NCI-H2196 (cell line): ENCODE measurements around the gene ESR2.
A peak's percentile ranks its signal among the peaks of the same experiment; 100 is the strongest.

Source experiments
- DNase-seq: peaks from one replicate; lab custom pipeline; 2025; ENCODE audit not compliant: unreplicated experiment; lab: John Stamatoyannopoulos, UW

ESR2 gene

DNA sequence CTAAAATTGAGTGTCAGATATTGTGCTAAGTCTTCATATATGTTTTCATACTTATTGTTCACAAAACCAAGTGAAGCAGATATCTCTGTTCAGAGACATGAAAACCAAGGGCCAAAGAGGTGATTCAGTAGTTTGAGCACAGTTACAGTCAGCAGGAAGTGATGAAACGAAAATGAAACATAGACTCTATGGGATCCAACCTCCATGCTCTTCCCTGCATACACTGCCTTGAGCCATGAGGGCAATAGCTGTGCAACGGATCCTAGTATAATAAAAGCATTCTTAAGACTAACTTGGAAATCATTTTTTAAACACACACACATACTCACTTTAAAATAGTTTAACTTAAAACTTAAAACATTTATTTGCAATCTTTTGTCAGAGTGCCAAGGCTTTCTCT is 27.9 kb downstream of the ESR2 start:
- no peak for DNase-seq

DNA sequence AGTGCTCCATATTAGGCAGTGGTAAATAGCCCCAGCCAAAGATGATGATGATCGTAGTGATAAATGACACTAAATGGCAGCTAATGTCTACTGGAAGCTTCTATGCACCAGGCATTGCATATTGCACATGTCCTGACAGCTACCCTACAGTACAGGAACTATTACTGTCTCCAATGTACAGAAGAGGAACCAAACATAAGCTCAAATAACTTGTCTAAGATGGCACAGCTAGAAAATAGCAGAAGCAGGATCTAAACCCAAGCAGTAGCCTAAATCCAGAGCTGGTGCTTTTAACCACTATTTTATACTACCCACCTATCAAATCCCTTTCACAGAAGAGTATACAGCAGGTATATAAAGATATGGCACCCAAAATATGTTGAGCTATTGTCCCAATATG is 28.9 kb downstream of the ESR2 start:
- no peak for DNase-seq

DNA sequence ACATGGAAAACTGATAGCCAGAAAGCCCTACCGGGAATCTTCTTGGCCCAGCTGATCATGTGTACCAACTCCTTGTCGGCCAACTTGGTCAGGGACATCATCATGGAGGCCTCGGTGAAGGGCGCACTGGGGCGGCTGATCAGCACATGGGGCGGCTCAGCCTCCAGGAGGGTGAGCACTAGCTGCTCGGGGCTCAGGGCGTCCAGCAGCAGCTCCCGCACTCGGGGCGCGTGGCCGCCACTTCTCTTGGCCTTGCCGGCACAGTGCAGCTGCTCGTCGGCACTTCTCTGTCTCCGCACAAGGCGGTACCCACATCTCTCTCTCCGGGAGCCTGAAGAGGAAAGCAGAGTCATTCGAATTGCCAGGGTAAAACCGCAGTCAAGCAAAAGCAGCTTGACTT is 33.8 kb downstream of the ESR2 start:
- DNase-seq, result no peak

DNA sequence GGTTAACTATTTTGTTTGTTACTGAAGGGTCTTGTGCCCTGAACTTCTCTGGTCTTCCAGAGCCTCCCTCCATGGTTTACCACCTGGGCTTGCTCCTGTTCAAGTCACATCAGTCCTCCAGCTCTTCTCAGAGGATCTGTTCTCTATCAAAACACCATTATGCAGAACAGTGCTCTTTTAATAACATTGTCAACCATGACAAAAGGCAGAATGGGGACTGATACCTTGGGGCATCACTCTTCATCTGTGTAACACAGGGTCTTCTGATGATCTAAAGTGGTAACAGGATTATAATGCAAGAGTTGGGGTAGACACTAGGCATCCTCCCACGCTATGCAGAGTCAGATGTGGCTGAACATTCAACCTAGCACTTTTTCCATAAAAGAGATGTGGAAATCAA is 38.4 kb downstream of the ESR2 start:
- no peak for DNase-seq

DNA sequence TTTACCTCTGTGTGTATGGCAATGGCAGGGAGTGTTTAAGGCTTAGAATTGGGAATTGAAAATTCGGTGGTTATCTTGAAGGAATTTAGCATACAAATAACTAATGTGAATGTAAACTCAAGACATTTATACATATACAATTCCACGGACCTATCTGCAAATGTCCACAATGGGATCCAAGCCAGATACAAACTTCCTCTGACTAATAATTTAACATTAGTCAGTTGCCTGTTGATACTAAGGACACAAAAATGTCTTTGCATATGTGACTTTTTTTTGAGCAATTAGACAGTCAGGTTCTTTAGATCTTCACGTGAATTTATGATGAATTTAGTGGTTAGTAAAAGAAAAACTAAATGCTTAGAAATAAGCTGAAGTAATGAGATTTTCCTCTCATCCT is 40.5 kb downstream of the ESR2 start:
- no peak for DNase-seq

DNA sequence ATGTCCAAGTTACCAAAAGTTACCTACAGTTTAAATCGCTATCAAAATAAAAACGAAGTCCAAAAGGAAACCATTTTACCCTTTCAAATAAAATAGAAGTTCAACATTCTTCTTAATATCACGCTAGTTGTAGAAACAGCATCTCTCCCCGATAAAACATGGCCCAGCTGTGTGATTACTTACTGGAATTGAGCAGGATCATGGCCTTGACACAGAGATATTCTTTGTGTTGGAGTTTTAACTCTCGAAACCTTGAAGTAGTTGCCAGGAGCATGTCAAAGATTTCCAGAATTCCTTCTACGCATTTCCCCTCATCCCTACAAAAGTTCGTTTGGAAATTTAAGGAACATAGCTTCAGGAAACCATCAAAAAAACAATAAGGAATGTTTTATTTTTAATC is 44.8 kb downstream of the ESR2 start:
- no peak for DNase-seq

DNA sequence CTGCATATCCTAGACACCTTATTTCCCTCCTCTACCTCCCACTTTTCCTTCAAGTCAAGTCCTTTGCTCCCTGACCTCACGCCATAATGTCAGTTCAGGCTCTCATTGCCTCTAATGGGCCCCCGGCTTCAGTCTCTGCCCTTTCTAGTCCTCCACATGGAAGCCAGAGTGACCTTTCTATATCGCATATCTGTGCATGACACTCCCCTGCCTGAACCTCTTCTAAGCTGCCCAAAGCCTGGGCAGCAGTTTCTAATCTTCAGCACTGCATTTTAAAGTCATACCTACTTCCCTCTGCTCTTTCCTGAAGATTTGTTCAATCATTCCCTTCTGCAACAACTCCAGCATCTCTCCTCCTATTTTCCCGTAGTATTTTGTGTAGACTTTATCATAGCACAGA is 45.5 kb downstream of the ESR2 start:
- DNase-seq, result no peak

DNA sequence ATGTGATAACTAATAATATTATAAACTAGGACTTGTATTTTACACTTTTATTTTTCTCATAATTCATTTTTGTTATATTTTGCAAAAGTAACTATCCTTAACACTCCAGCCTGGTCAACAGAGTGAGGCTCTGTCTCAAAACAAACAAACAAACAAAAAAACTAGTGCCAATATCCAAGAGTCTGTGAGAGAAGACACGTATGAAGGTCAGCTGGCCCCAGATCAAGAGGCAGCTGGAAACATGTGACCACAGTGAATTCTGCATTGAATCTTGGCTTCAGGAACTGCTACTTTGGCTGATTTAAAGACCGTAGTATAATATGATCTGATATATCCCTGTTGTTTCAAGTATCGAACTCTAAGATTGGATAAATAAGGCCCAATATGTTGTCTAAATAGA is 47.0 kb downstream of the ESR2 start:
- no peak for DNase-seq

DNA sequence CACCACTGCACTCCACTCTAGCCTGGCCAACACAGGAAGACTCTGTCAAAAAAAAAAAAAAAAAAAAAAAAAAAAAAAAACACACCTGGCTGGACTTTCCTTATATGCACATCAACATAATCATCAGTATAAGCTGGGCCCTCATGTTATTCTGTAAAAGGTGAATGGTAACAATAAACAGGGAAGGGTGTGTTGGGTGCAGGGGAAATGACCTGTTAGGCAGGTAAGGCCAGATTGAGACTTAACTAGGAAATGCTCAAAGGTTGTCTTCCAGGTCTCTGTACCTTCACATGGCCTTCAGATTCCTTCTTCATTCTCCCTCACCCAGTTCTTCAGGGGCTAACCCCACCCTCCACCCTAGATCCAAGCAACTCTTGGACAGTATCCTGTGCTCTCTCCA is 47.5 kb downstream of the ESR2 start:
- DNase-seq, result no peak

DNA sequence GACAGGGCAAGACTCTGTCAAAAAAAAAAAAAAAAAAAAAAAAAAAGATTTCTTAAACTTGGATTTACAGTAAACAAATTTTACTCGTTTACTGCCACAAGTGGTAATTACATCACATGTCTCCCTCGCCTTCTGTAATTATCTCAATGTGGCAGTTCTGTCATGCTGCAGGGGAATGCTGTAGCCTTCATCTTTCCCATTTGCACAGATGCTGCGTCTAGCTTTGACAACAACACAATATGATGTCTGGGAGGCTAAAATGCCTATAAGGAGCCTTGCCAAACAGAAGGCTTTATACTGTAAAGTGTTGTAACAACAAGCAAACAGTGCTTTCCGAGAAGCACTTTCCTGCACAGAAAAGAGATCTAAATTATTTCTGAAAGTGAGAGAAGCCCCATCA is 48.7 kb downstream of the ESR2 start:
- no peak for DNase-seq

DNA sequence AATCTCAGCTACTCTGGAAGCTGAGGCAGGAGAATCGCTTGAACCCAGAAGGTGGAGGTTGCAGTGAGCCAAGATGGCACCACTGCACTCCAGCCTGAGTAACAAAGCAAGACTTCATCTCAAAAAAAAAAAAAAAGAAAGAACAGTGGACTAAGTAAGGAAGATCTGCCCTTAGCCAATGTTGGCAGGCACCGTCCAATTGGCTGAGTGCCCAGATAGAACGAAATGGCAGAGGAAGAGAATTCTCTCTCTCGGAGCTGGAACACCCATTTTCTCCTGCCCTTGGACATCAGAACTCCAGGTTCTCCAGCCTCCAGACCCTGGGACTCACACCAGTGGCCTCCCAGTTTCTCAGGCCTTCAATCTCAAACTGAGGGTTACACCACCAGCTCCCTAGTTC is 49.9 kb downstream of the ESR2 start:
- peak; percentile 46 for DNase-seq

DNA sequence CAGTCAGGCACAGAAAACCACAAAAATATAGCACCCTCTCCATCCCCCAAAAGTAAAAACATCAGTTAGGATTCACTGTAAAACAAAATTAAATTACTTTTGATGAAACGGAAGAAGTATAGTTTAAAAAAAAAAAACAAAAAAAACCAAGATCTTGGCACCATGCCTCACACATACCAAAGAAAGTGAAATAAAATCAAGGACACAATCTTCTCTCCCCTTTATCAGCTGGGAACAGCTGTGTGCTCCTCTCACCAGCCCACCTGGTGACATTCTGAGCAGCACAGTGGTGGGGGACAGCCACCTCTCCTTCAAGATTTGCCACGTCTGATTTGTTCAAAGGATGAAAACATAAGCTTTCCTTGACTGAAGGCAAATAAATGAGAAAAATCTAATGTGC is 55.5 kb downstream of the ESR2 start:
- no peak for DNase-seq

DNA sequence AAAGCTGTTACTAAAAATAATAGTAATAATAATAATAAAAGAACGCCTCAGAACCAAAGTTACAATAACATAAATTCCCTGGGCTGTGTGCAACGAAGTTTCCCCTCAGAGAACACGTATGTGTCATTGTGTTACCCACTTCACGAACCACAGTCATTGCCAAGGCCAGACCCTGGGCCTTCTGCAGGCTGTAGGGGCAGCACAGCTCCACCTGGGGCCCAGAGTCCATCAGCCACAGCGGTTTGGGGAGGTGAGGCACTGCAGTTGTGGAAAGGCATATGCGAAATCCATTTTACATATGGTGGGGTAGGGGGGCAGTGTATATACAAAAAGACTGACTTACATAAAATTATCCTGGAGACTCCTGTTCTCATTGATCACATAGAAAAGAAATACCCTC is 56.1 kb downstream of the ESR2 start:
- no peak for DNase-seq

DNA sequence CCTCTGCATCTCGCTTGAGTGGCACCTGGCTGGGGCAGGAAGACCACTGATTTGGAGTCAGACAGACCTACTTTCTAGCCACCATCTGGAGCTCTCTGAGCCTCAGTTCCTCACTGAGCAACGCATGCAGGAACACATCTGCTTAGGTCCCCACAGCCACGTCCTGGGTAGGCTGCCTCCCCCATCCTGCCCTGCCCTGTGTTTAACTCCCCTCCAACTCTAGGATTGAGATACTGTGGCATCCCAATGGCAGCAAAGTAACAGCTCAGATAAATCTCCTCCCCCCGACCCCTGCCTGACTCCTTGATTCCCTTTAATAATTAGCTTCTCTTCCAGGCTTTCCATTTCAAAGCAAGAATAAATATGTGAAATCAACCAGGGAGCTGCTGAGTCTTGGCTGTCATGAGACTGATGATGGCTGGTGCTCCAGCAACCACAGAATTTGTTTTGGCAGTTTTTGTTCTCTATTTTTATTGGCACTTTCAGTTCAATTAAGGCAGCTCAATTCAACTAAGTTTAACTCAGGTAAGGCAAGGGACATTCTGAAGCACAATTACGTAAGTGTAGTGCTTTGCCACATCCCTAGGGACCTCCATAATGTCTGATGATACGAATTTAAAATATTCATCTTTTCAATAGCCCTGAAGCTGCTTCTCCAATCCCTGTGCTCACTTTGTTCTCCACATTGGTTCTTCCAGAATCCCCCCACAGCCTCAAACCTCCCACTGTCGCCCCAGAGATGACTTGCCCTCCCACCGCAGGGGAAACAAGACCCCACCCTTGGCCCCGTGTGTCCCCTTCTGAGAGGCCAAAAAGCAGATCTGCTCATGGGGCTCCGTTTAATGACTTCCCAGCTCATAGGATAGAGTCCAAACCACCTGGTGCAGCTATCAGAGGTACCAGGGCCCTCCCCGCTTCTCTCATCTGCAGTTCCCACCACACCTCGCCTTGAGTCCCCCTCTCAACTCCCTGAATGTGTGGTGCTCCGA is 58.2 kb downstream of the ESR2 start:
- DNase-seq, result no peak

DNA sequence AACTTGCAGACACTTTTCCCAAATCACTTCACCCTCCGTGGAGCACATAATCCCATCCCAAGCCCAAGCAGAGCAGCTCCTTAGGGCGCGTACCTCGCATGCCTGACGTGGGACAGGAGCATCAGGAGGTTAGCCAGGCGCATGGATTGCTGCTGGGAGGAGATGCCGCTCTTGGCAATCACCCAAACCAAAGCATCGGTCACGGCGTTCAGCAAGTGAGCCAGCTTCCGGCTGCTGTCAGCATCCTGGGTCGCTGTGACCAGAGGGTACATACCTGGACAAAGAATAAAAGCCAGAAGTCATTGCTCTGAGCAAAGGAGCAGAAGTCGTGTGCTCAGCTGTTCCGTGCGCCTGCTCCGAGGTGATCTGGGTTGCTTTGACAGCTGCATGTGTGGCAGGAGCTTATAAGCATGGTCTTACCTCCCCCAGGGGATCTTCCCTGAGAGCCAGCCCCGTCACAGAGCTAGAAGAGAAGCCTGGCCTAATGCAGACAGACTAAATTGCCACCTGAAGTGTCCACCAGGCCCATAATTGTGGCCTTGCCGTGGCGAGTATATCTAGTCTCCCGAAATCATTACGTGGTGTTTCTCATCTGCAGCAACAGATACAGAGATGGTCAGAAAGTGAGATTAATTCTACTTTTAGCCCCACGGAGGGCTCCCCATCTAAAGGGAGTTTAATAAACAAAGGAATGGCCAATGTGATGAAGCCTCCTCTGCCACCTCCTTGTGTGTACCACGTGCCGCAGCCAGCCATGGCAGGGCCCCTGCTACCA is 59.1 kb downstream of the ESR2 start:
- DNase-seq, result no peak

DNA sequence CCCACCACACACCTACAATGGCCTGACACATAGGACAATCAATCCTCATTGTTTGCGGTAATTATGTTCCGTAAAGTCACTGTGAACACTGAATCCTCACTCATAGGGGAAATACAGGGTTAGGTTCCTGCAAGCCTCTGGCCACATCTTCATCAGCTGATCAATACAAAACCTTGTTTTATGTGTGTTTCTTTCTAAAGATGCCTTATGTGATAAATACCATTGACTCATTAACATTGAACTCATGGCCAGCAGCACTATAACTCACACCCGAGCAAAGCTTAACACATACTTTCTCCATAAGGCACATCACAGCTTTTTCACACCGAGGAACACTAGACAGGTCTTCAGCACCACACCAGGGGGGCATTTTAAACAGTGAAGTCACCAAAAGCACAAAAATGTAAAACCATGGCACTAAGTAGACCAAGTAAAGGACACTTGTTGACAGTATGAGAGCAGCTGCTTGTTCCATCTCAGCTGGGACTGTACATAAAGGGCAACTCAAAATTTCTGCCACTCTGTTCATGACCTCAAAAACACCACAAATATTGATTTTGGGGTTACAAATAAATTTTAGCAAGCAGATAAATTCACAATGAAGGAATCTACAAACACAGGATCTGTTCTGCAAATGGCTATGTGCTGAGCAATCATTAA is 60.5 kb downstream of the ESR2 start:
- no peak for DNase-seq

DNA sequence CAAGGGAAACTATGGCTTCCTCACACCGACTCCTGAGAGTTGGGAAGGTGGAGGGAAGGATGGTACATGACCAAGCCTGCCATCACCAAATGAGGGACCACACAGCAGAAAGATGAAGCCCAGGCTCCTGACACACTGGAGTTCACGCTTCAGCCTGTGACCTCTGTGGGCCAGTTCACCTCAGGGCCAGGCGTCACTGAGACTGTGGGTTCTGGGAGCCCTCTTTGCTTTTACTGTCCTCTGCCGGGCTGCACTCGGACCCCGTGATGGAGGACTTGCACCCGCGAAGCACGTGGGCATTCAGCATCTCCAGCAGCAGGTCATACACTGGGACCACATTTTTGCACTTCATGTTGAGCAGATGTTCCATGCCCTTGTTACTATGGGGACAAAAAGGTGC is 61.2 kb downstream of the ESR2 start:
- DNase-seq, result no peak

DNA sequence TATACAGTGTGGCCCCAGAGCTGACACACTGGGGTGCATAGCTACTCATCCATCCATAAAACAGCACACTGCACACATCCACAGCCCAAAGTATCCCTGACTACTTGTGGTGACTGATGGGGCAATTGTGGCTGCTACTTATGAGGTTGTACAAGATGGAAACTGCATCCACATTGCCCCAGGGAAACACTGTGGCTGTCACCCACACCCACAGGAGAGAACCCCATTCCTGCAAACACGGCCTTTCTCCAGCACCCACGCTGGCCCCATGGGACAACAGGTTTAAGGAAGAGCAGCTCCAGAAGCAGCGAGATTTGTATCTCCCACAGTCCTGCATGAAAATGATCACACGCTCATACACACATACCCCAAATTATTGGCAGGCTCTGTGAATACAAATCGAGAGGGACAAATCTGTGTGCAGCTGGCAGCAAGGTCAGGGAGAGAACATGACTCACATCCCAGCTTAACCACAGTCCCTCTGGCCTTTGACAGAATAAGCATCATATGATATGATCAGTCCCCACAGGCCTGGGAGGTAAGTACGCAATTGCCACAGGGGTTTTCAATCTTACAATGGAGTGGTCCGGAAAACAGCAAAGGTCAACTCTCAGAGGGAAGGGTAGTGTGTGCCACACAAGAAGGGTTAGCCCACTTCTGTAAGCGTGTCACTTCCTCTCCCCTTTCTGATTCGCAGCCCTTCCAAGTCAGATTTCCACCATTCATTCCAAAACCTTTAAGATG is 61.9 kb downstream of the ESR2 start:
- no peak for DNase-seq

DNA sequence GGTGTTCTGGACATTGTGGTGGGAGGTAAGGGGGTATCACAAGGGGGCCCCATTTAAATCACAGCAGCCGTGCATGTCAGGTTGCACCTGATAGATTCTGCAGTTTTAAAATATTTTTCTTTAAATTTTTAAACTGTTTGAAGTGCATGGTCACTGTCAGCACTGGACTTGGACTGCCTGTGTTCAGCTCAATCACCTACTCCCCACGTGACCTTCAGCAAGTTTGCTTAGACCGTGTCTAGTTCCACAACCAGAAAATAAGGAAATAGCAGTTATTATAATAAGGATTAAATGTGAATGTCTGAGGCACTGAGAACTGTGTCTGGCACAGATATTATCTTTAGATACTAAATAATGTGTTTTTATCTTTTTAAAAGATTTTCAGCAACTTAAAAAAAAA is 64.7 kb downstream of the ESR2 start:
- no peak for DNase-seq

DNA sequence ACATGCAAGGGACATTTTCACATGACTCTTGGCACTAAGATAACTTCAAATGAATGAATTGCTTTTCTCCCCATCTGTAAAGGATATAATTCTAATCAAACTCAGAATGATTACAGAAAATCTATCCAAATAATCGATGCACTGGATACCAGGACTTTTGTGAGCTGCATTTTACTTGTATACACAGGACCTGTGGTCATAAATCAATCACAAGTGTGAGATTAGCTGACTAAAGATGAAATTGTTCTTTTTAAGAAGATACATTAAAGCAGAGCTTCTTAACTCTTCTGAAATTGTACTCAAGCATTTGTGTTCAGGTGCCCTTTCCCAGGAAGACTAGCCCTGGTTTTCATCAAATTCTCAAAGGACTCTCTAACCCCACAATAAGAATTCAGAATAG is 66.3 kb downstream of the ESR2 start:
- no peak for DNase-seq

DNA sequence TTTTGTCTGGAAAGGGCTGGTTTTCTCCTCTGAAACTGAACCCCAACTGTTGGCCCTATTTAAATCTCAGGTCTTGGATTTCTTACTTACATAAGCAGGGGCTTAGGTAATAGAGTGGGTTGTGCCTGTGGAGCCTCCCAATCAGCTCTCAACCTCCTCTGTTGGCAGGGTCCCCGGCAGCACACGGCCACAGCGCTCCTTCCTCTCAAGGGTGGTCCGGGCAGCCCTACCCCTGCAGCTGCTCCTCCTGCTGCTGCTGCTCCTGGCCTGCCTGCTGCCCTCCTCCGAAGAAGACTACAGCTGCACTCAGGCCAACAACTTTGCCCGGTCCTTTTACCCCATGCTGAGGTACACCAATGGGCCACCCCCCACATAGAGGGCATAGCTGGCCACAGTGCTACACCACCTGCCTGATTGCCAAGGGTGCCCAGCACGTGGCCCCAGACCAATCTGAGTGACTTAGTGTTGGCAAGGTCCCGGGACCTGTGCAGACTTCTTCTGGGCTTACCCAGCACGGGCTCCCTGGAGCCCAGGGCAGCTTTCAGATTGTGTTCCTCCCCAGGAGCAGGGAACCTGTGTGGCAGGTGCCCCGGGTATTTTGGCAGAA is 68.9 kb downstream of the ESR2 start:
- no peak for DNase-seq
